AG08396 (cell line): ENCODE results near the gene CORO1A.
"Not testable (repeated sequence)": the region's sequence is repeated elsewhere in the genome, so short reads cannot be mapped to it uniquely, and the experiment has no call there.

Source experiments
- DNase-seq: peaks from one replicate; pipeline ENCODE4 v3.0.0; 2012; ENCODE audit warnings: low spot score, mixed read lengths

CORO1A gene

GRCh38 chr16:30205541-30206236, 22.3 kb downstream of the CORO1A start:
- not testable (repeated sequence) for DNase-seq

GRCh38 chr16:30206252-30206651, 22.9 kb downstream of the CORO1A start:
- not testable (repeated sequence) for DNase-seq

DNA sequence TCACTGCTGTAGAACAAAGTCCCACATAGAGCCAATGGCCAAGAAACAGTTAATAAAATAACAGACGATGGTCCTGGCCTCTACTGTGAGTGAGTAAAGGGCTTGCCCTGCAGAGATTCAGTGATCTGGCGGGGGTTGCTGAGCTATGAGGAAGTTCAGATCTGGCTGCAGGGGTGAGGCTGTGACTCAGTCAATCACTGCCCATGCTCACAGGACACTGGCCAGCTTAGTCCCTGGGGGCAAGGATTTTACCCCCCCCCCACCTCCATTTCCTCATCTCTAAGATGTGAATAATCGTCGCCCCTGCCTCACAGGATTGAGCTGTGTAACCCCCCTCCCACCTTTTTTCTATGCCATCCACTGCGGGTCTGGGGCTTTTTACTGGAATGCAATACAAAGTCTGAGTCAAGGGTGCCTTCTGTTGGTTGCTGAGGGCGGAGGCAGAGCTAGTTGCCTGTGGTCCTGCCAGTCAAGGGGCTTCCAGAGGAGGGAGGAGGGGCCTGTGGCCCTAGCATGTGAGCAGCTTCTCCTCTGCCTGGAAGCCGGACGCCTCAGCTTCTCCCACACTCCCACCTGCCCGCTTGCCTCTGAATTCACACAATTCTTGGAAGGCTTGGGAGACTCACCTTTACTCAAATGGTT, 23.8 kb downstream of the CORO1A start:
- not testable (repeated sequence) for DNase-seq

- not testable (repeated sequence) for DNase-seq
Observed at GRCh38 chr16:30209032-30209431, 25.6 kb downstream of the CORO1A start.

DNA sequence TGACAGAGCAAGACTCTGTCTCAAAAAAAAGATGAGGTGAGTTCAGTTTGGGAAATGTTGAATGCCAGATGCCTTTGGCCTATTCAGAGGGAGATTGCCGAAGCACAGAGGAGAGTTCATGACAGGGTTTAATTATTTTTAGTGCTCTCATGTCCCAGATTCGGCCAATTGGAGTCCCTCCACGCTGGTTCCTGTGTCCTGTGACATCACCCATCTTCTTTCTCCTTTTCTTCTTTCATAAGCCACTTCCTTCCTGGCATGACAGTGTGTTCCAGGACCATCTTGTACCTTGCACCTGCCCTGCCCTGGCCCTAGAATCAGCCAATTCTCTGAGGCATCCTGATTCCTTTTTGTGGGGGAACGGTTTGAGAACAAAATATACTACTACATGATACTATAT, 28.0 kb downstream of the CORO1A start:
- DNase-seq: not testable (repeated sequence)

- DNase-seq: not testable (repeated sequence)
Observed at GRCh38 chr16:30217082-30217481, 33.7 kb downstream of the CORO1A start.
